MM.1S (cell line): ENCODE data around the gene CSNK1G3.

Source experiments
- DNase-seq: peaks from one replicate; pipeline ENCODE4 v3.0.0-alpha.2; 2015
- H2AFZ ChIP-seq: fragments of 300-600 bp; sonication (generic); 2 replicates; pipeline ENCODE4 v1.6.0; 2016; ENCODE audit warnings: antibody characterized with exemption, low read length
- H3F3A ChIP-seq: fragments of 300-600 bp; sonication (generic); 2 replicates; pipeline ENCODE4 v1.6.1; 2016; ENCODE audit warnings: mild to moderate bottlenecking, antibody characterized with exemption, low read length, moderate library complexity, mixed read lengths; ENCODE audit not compliant: insufficient read depth
- H3K27ac ChIP-seq: fragments of 300-600 bp; sonication (generic); 2 replicates; pipeline ENCODE4 v1.5.1; 2016; ENCODE audit warnings: mild to moderate bottlenecking, low read length
- H3K27me3 ChIP-seq: fragments of 300-600 bp; sonication (generic); replicated peaks from 2 replicates; pipeline ENCODE4 v1.6.0; 2016; ENCODE audit warnings: low read length; ENCODE audit not compliant: insufficient read depth
- H3K36me3 ChIP-seq: fragments of 300-600 bp; sonication (generic); replicated peaks from 2 replicates; pipeline ENCODE4 v1.6.1; 2016; ENCODE audit warnings: mild to moderate bottlenecking, low read length, mixed read lengths; ENCODE audit not compliant: insufficient read depth
- H3K4me1 ChIP-seq: fragments of 300-600 bp; sonication (generic); 2 replicates; pipeline ENCODE4 v1.6.1; 2016; ENCODE audit warnings: low read length, mixed read lengths
- H3K4me2 ChIP-seq: fragments of 300-600 bp; sonication (generic); 2 replicates; pipeline ENCODE4 v1.6.0; 2016; ENCODE audit warnings: low read depth, low read length
- H3K4me3 ChIP-seq: fragments of 300-600 bp; sonication (generic); 2 replicates; pipeline ENCODE4 v1.5.1; 2016; ENCODE audit warnings: low read length, mixed read lengths
- H3K79me2 ChIP-seq: fragments of 300-600 bp; sonication (generic); 2 replicates; pipeline ENCODE4 v1.6.1; 2016; ENCODE audit warnings: mixed run types, low read length, mixed read lengths
- H3K9ac ChIP-seq: fragments of 300-600 bp; sonication (generic); 2 replicates; pipeline ENCODE4 v1.6.1; 2016; ENCODE audit warnings: low read length, mixed read lengths
- H3K9me2 ChIP-seq: fragments of 300-600 bp; sonication (generic); replicated peaks from 2 replicates; pipeline ENCODE4 v1.6.1; 2016; ENCODE audit warnings: mild to moderate bottlenecking, low read length, mixed read lengths; ENCODE audit not compliant: insufficient read depth
- H3K9me3 ChIP-seq: fragments of 300-600 bp; sonication (generic); replicated peaks from 2 replicates; pipeline ENCODE4 v1.6.1; 2016; ENCODE audit warnings: mild to moderate bottlenecking, low read length, mixed read lengths; ENCODE audit not compliant: insufficient read depth
- H4K20me1 ChIP-seq: fragments of 300-600 bp; sonication (generic); 2 replicates; pipeline ENCODE4 v1.6.1; 2016; ENCODE audit warnings: mild to moderate bottlenecking, low read length, moderate library complexity, mixed read lengths; ENCODE audit not compliant: insufficient read depth
- EZH2 ChIP-seq: fragments of 300-600 bp; sonication (generic); optimal IDR thresholded peaks from 2 replicates; pipeline ENCODE3; 2017; ENCODE audit warnings: low read depth, mild to moderate bottlenecking, antibody characterized with exemption, low read length, mixed read lengths
- EZH2phosphoT487 ChIP-seq: fragments of 300-600 bp; sonication (generic); IDR thresholded peaks from 2 replicates; pipeline ENCODE4 v1.6.1; 2018; ENCODE audit warnings: antibody characterized with exemption, low read length
- TF ChIP-seq, protein P1 (sequence below): fragments of 300-600 bp; sonication (generic); IDR thresholded peaks from 2 replicates; pipeline ENCODE4 v1.5.1; 2016; ENCODE audit warnings: antibody characterized with exemption, low read length, mixed read lengths

Gene CSNK1G3

DNA sequence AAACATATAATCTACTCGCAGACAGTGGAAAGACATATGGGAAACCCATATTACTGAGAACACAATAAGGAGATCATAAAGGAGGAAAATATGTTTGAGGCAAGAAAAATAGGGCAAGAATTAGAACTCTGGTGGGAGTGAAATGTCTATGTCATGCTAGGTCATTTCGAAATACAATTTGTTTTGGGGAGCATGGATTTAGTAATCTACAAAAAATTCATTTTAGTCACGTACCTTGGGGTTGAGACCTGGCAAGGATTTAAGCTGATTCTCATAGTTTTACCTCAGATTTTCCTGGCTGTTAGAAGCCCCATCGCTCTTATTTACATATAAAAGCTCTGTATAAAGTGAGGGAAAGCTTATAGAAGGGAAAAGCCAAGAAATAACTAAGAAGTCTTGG, 11.5 kb upstream of the CSNK1G3 start:
- Histone ChIP-seq H3K4me2 (no peak overlapping the region), H3K9me3 (no peaks in the 10 kb centered on the region), H2AFZ (no peak overlapping the region), H3K36me3 (no peaks in the 10 kb centered on the region), H3F3A (no peaks in the 10 kb centered on the region), H3K9ac (no peak overlapping the region), H3K27me3 (no peaks in the 10 kb centered on the region), H3K4me3 (no peak overlapping the region), H3K79me2 (no peaks in the 10 kb centered on the region), H3K27ac (no peak overlapping the region), H4K20me1 (no peaks in the 10 kb centered on the region), H3K9me2 (no peaks in the 10 kb centered on the region), H3K4me1 (no peaks in the 10 kb centered on the region)
- DNase-seq, result no peak
- TF ChIP-seq EZH2 (no peak), EZH2phosphoT487 (no peak)
- TF ChIP-seq, protein P1, sequence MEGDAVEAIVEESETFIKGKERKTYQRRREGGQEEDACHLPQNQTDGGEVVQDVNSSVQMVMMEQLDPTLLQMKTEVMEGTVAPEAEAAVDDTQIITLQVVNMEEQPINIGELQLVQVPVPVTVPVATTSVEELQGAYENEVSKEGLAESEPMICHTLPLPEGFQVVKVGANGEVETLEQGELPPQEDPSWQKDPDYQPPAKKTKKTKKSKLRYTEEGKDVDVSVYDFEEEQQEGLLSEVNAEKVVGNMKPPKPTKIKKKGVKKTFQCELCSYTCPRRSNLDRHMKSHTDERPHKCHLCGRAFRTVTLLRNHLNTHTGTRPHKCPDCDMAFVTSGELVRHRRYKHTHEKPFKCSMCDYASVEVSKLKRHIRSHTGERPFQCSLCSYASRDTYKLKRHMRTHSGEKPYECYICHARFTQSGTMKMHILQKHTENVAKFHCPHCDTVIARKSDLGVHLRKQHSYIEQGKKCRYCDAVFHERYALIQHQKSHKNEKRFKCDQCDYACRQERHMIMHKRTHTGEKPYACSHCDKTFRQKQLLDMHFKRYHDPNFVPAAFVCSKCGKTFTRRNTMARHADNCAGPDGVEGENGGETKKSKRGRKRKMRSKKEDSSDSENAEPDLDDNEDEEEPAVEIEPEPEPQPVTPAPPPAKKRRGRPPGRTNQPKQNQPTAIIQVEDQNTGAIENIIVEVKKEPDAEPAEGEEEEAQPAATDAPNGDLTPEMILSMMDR, result no peak

DNA sequence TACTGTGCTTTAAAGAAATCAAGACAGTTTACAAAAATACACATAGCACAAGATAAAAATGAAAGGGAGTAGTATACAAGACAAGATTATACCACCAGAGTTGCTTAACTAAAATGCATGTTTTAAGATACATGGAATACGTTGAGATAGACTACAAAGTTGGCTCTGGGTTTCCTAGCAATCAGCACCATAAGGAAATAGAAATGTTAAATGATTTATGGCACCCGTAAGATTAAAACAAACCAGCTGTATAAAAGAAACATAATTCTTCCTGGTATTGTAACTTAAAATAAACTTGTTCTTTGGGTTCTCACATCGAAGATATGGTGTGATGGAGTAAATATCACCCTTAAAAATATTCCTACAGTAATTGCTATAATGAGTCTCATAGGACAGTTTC, 9.9 kb upstream of the CSNK1G3 start:
- Histone ChIP-seq H3K9ac (no peak overlapping the region), H2AFZ (no peak overlapping the region), H3K9me2 (no peaks in the 10 kb centered on the region), H3K27ac (no peak overlapping the region), H3K9me3 (no peaks in the 10 kb centered on the region), H3K4me1 (no peaks in the 10 kb centered on the region), H3K4me3 (no peak overlapping the region), H3K4me2 (no peak overlapping the region), H3F3A (no peaks in the 10 kb centered on the region), H3K36me3 (no peaks in the 10 kb centered on the region), H4K20me1 (no peaks in the 10 kb centered on the region), H3K27me3 (no peaks in the 10 kb centered on the region), H3K79me2 (no peaks in the 10 kb centered on the region)
- TF ChIP-seq, protein P1, result no peak
- no peak for TF ChIP-seq EZH2phosphoT487
- no peak for TF ChIP-seq EZH2
- no peak for DNase-seq

DNA sequence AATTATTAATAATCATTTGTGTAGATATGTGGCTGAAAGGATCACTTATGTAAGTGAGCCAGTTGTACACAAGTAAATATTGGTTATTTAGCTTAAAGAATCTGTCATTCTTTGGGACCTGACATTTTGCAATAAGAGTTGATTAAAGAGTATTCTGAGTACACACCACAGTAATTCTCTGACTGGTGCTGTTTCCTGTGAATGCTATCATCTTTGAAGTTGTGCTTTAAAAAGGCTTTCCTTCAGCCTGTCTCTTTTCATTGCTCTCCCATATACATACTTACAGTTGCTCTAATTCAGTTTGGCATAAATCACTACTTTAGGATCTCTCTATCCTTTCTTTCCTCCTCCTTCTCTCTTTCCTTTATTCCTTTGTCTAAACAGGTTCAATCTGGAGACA, 8.7 kb upstream of the CSNK1G3 start:
- H3K4me1 ChIP-seq, result no peaks in the 10 kb centered on the region
- H3K27me3 ChIP-seq, result no peaks in the 10 kb centered on the region
- no peaks in the 10 kb centered on the region for H3K79me2 ChIP-seq
- H3K9me3 ChIP-seq, result no peaks in the 10 kb centered on the region
- no peaks in the 10 kb centered on the region for H4K20me1 ChIP-seq
- no peaks in the 10 kb centered on the region for H3K9me2 ChIP-seq
- H3F3A ChIP-seq, result no peaks in the 10 kb centered on the region
- TF ChIP-seq, protein P1, result no peak
- TF ChIP-seq EZH2phosphoT487 (no peak), EZH2 (no peak)
- no peak overlapping the region for H3K4me2 ChIP-seq
- no peak overlapping the region for H2AFZ ChIP-seq
- H3K36me3 ChIP-seq, result no peaks in the 10 kb centered on the region
- no peak overlapping the region for H3K4me3 ChIP-seq
- no peak for DNase-seq
- no peak overlapping the region for H3K27ac ChIP-seq
- H3K9ac ChIP-seq, result no peak overlapping the region
